Heart right ventricle (tissue), 16 donors: ENCODE data around the gene SORL1. TPM values are rescaled to one million over a fixed set of nuclear protein-coding genes. Genes with fewer than 3 reads are reported as not detected.
"Not testable (repeated sequence)": the region's sequence is repeated elsewhere in the genome, so short reads cannot be mapped to it uniquely, and the experiment has no call there.

ENCODE experiments used
- ATAC-seq, 8 donors: fragments of 200-7000 bp; cut with Tn5 transposase; one replicate each; pipeline ENCODE4 v1.9.1; 2020; ENCODE audit warnings: mild to moderate bottlenecking in 8 of 8, moderate library complexity in 8 of 8, moderate number of reproducible peaks in 1 of 8
- DNase-seq, 2 donors: peaks; one replicate each; pipeline ENCODE4 v3.0.0-alpha.2; 2020
- H3K27ac ChIP-seq, 10 donors: fragments of 200-600 bp; sonication (generic) in 2 of 10; one replicate each; pipeline versions ENCODE4 v1.5.0 to v1.8.0; 2020 to 2022; ENCODE audit warnings: mild to moderate bottlenecking in 3 of 10
- H3K27me3 ChIP-seq, 7 donors: fragments of 200-600 bp; one replicate each; pipeline ENCODE4 v1.8.0; 2021 to 2022; ENCODE audit warnings: mild to moderate bottlenecking in 2 of 7
- H3K36me3 ChIP-seq, 9 donors: fragments of 200-600 bp; sonication (generic) in 1 of 9; one replicate each; pipeline versions ENCODE4 v1.5.0 to v1.8.0; 2020 to 2022; ENCODE audit warnings: mild to moderate bottlenecking in 2 of 9
- H3K4me1 ChIP-seq, 9 donors: fragments of 200-600 bp; sonication (generic) in 1 of 9; one replicate each; pipeline versions ENCODE4 v1.5.0 to v1.8.0; 2020 to 2022; ENCODE audit warnings: mild to moderate bottlenecking in 4 of 9
- H3K4me3 ChIP-seq, 10 donors: fragments of 200-600 bp; sonication (generic) in 2 of 10; one replicate each; pipeline versions ENCODE4 v1.5.0 to v1.8.0; 2020 to 2022; ENCODE audit warnings: mild to moderate bottlenecking in 7 of 10, moderate library complexity in 2 of 10
- H3K9me3 ChIP-seq, 11 donors: fragments of 200-600 bp in 10 of 11; sonication (generic) in 2 of 11; one replicate each; pipeline versions ENCODE4 v1.5.0 to v1.8.0; 2013 to 2022; ENCODE audit warnings: mild to moderate bottlenecking in 2 of 11, control low read depth in 1 of 11, moderate library complexity in 1 of 11
- CTCF ChIP-seq, 9 donors: fragments of 200-600 bp; sonication (generic) in 2 of 9; IDR thresholded peaks; one replicate each; pipeline versions ENCODE4 v1.5.0 to v1.8.0; 2021 to 2022; ENCODE audit warnings: antibody characterized with exemption in 9 of 9, mild to moderate bottlenecking in 5 of 9, moderate library complexity in 1 of 9
- WGBS, 2 donors: extraction: QIAGEN DNeasy Blood & Tissue Kit; methylation state at CpG; one replicate each; pipeline ENCODE4 v1.1.7; 2013; ENCODE audit warnings: inconsistent platforms in 1 of 2; 5-methylcytosine and 5-hydroxymethylcytosine counted together
- intact Hi-C, 10 donors: fragments of 100-400 bp; cut with DNase I; formaldehyde crosslinking; loops; one replicate each; pipeline versions ENCODE4 v1.11.1 to v1.14.2; 2022
- polyA plus RNA-seq, 2 donors: library from polyadenylated mRNA; stranded (reverse); fragments of 200-250 nt; gene quantifications; one replicate each; pipeline ENCODE4 v1.2.3, GENCODE V29; 2013
- total RNA-seq, 10 donors: library from RNA; stranded (reverse); fragmentation: NEBNext Ultra II Directional in 3 of 10; extraction: Animal tissue kit (Norgen Biotek cat#: 25700) in 3 of 10; gene quantifications; one replicate each; pipeline versions ENCODE4 v1.2.1 to v1.2.4, GENCODE V29; 2021 to 2023
- donor health status: Arrhythmogenic right ventricular cardiomyopathy.
- donor health status: ischemic (EF 13 %, LVEDD 7.1; RV severe dilation, severe dysfunction).
- donor health status: healthy with polysubstance abuse.
- donor health status: DM: no; HTN: yes; CAD: no.
- donor health status: DM: no; HTN: no; CAD: no.
- donor health status: ischemic (EF 25% LVEDD 6.9; RV normal size, moderate dysfunction).
- donor health status: ischemic (EF 25% LVEDD 5.7; RV mildly dilated, moderate dysfunction).
- donor health status: healthy.
- donor health status: DM: yes; HTN: yes; CAD: no.
- donor health status: Ischemic cardiomyopathy.
- donor health status: ischemic (EF 35%, LVEDD 5.7; RV mildly dilated, moderate dysfunction).
- donor health status: nonischemic (EF 11% LVEDD 7.7; RV severe dilation, severe dysfunction).
- donor health status: DM: yes; HTN: yes; CAD: no.
- donor health status: PGD.
- donor health status: ischemic (EF 29% LVEDD 5.4; RV normal size, mild dysfunction).
- donor health status: nonischemic (EF 23%, LVEDD 6.1; RV moderate dilation, normal function).

Gene SORL1
- total and polyA plus RNA-seq, 12 donors, result 0.26 to 15.1 (median 8.7) TPM

GRCh38 chr11:121500717-121501116 is 48.6 kb downstream of the SORL1 start:
- 80 to 82% methylated on average over 1 of the region's 1 CpG for WGBS, 2 donors
- Histone ChIP-seq H3K27me3 (no peaks in the 10 kb centered on the region), H3K36me3 (peaks cover 0 to 36% (median 0%) of the 10 kb centered on the region in 9 donors), H3K4me3 (no peak overlapping the region), H3K4me1 (peaks cover 0 to 8% (median 0%) of the 10 kb centered on the region in 9 donors), H3K27ac (no peak overlapping the region), H3K9me3 (peaks cover 0 to 8% (median 1%) of the 10 kb centered on the region in 11 donors)
- no peak for ATAC-seq
- intact Hi-C loops, result no loop called here
- DNase-seq, result no peak
- no peak for TF ChIP-seq CTCF (IDR thresholded peaks at IDR 0.05)

GRCh38 chr11:121503051-121503450 is 50.9 kb downstream of the SORL1 start:
- Histone ChIP-seq H3K27ac (no peak overlapping the region), H3K4me3 (no peak overlapping the region), H3K9me3 (peaks cover 0 to 23% (median 12%) of the 10 kb centered on the region in 11 donors), H3K27me3 (no peaks in the 10 kb centered on the region), H3K4me1 (peaks cover 0 to 8% (median 0%) of the 10 kb centered on the region in 9 donors), H3K36me3 (peaks cover 0 to 18% (median 0%) of the 10 kb centered on the region in 9 donors)
- intact Hi-C loops, result no loop called here
- 83 to 89% methylated on average over 3 of the region's 3 CpGs for WGBS, 2 donors
- TF ChIP-seq CTCF (IDR thresholded peaks at IDR 0.05), result no peak
- ATAC-seq (no peak), DNase-seq (no peak)

GRCh38 chr11:121506237-121506636 is 54.1 kb downstream of the SORL1 start:
- H3K9me3 ChIP-seq, result peaks cover 0 to 23% (median 12%) of the 10 kb centered on the region in 11 donors
- 84 to 97% methylated on average over 1 of the region's 1 CpG for WGBS, 2 donors
- H3K27me3 ChIP-seq, DNase-seq, H3K4me3 ChIP-seq, intact Hi-C loops, H3K27ac ChIP-seq, H3K4me1 ChIP-seq, ATAC-seq, H3K36me3 ChIP-seq: not testable (repeated sequence)

GRCh38 chr11:121508449-121508848 is 56.3 kb downstream of the SORL1 start:
- peaks cover 0 to 12% (median 0%) of the 10 kb centered on the region in 9 donors for H3K36me3 ChIP-seq
- H3K9me3 ChIP-seq, result peaks cover 0 to 23% (median 12%) of the 10 kb centered on the region in 11 donors
- H3K27me3 ChIP-seq, result no peaks in the 10 kb centered on the region
- TF ChIP-seq CTCF (IDR thresholded peaks at IDR 0.05), result no peak
- H3K4me1 ChIP-seq, result peaks cover 0 to 1% (median 0%) of the 10 kb centered on the region in 9 donors
- ATAC-seq (no peak), DNase-seq (no peak)
- intact Hi-C loops, result no loop called here
- H3K27ac ChIP-seq, result no peak overlapping the region
- no peak overlapping the region for H3K4me3 ChIP-seq

GRCh38 chr11:121510438-121510837 is 58.3 kb downstream of the SORL1 start:
- peaks cover 0 to 3% (median 0%) of the 10 kb centered on the region in 9 donors for H3K4me1 ChIP-seq
- no peaks in the 10 kb centered on the region for H3K27me3 ChIP-seq
- no peak for DNase-seq
- H3K4me3 ChIP-seq, result no peak overlapping the region
- intact Hi-C loops, result no loop called here
- peaks cover 0 to 18% (median 12%) of the 10 kb centered on the region in 11 donors for H3K9me3 ChIP-seq
- 83 to 87% methylated on average over 2 of the region's 2 CpGs for WGBS, 2 donors
- H3K27ac ChIP-seq, result no peak overlapping the region
- TF ChIP-seq CTCF (IDR thresholded peaks at IDR 0.05), result no peak
- peaks cover 0 to 32% (median 0%) of the 10 kb centered on the region in 9 donors for H3K36me3 ChIP-seq
- ATAC-seq, result no peak
